Measurements from ENCODE around the gene GRIK1.

DNA sequence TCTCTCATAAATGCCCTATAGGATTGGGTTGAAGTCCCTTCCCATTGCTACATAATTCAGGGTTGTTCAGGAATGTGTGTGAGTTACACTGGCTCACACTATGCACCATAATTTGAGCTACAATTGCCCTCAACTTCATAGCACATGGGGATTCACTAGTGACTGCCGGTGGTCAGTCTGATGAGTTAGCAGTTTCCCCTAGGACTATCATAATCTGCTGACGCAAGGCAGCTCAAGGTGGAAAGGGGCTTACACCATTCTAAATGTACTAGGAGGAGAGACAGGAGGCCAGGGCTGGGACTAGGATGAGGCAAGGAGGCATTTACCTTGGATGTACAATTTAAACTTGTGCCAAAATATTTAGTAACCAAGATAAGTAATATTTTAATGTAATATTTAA lies 224.7 kb downstream of the GRIK1 start:
- TF ChIP-seq, protein P1, sequence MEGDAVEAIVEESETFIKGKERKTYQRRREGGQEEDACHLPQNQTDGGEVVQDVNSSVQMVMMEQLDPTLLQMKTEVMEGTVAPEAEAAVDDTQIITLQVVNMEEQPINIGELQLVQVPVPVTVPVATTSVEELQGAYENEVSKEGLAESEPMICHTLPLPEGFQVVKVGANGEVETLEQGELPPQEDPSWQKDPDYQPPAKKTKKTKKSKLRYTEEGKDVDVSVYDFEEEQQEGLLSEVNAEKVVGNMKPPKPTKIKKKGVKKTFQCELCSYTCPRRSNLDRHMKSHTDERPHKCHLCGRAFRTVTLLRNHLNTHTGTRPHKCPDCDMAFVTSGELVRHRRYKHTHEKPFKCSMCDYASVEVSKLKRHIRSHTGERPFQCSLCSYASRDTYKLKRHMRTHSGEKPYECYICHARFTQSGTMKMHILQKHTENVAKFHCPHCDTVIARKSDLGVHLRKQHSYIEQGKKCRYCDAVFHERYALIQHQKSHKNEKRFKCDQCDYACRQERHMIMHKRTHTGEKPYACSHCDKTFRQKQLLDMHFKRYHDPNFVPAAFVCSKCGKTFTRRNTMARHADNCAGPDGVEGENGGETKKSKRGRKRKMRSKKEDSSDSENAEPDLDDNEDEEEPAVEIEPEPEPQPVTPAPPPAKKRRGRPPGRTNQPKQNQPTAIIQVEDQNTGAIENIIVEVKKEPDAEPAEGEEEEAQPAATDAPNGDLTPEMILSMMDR (IDR thresholded peaks at IDR 0.05) = no peak
- TF ChIP-seq EP300 (IDR thresholded peaks at IDR 0.05) = no peak

Data from tibial nerve (tissue), 4 donors.